Peyer's patch (tissue), 4 donors: ENCODE measurements around the gene RERE.

Experiments used
- CTCF ChIP-seq, 6 experiments: fragments of 450-650 bp in 4 of 6; fragments of 200-600 bp in 2 of 6; sonication (generic) in 1 of 6; IDR thresholded peaks; one replicate each; pipeline ENCODE4 v1.5.1; 2017 to 2019; ENCODE audit warnings: antibody characterized with exemption in 6 of 6, mild to moderate bottlenecking in 3 of 6, moderate library complexity in 1 of 6
- POLR2A ChIP-seq, 2 donors: fragments of 450-650 bp; IDR thresholded peaks; one replicate each; pipeline ENCODE4 v1.5.1; 2017; ENCODE audit warnings: antibody characterized with exemption in 2 of 2, mild to moderate bottlenecking in 2 of 2, moderate library complexity in 2 of 2

- TF ChIP-seq CTCF (IDR thresholded peaks at IDR 0.05) (peak in 3 of 6 experiments; percentile 46 to 62 (median 56)), POLR2A (IDR thresholded peaks at IDR 0.05) (no peak)
Measured at GRCh38 chr1:8315573-8316475, 501.6 kb downstream of the RERE start.
